Lung microvascular endothelial cell (primary cell): ENCODE measurements around the gene TUBA3C. TPM values are rescaled to one million over a fixed set of nuclear protein-coding genes. Genes with fewer than 3 reads are reported as not detected.
"Not testable (repeated sequence)": the region's sequence is repeated elsewhere in the genome, so short reads cannot be mapped to it uniquely, and the experiment has no call there.

Source experiments
- DNase-seq, 2 donors: peaks; one replicate each; pipeline versions ENCODE4 v3.0.0 to v3.0.0-alpha.2; 2010; ENCODE audit warnings: low read depth in 2 of 2
- total RNA-seq: library from RNA; depleted of rRNA; stranded (reverse); fragments of >200 nt; gene quantifications from 2 replicates; pipeline ENCODE4 v1.2.1, GENCODE V29; 2014

Gene TUBA3C
- total RNA-seq: not detected in 2 replicates

DNA sequence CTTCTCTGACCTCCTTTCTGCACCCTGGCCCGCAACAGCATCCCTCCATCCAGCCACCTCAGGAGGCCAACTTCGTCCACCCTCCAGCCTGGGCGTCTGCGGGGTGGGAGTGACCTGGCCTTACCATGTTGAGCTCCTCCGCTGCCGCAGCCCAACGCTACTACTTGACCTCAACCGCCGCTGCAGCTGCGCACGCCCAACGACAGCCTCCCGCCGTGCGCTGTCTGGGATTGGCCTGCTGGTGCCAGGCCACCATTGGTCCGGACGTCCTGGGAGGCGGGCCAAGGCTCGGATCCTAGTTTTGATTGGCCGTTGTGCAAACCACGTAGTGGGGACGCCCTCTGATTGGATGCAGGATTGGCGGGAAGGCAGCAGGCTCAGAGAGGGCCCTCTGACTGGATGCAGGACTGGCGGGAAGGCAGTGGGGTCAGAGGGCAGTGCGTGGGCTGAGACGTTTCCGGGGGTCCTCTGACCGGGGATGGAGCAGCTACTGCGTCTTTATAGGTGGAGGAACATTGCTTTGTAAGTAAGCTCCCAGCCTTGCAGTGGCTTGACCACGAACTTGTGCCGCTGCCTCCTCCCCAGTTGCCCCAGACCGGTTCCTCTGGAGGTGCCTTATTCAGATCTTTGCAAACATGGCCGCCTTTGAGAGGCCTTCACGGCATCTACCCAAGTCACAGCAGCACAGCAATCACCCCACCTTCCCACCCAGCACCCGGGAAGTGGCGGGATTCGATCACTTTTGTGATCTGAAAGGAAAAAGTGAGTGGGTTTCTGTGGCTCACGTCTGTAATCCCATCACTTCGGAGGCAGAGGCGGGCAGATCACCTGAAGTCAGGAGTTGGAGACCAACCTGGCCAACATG is at the start of gene TUBA3C:
TUBA3C (minus strand) TSS at position 204 of the 865 bp plus-strand sequence; CDS start at position 127, 77 bp downstream.
- DNase-seq: no peak

DNA sequence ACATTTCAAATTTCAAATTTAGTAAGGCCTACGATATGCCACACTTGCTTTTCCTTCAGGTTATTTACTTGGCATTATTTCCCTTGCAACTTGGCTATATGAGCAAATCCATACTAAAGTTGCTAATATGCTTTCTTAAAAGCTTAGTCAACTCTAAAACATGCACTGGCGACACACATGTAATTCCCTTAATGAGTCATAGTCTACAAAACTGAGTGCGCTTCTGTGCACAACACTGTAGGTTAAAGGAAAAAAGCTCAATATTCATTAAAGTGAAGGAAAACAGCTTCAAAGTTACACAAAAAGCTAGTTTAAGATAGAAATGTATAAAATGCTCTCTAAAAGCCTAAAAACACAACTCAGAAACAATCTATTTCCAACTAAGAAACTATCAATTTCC is 25.8 kb upstream of the TUBA3C start:
- not testable (repeated sequence) for DNase-seq

DNA sequence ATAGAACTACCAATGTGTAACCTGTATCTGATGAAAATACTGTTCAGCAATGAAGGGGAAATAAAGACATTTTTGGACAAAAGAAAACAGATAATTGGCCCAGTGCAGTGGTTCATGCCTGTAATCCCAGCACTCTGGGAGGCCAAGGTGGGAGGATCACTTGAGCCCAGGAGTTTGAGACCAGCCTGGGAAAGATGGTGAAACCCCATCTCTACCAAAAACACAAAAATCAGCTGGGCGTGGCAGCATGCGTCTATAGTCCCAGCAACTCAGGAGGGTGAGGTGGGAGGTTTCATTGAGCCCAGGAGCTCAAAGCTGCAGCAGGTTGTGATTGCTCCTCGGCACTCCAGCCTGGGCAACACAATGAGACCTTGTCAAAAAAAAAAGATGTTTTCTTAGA is 11.0 kb upstream of the TUBA3C start:
- not testable (repeated sequence) for DNase-seq

DNA sequence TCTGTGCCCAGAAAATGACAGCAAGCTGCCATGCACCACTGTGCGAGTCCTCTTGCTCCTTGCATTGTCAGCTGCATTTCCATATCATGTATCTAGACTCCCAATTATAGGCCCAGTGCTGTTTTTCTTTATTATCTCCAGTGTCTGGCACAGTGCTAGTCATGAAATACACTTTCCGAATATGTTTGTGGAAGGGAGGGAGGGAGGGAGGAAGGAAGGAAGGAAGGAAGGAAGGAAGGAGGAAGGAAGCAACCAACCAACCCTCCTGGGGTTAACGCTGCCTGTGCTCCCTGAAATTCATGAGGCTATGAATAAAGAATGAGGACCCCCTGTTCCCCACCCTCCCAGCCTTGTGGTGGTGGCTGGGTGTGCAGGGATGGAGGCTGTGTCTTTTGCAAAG is 8.3 kb upstream of the TUBA3C start:
- not testable (repeated sequence) for DNase-seq

DNA sequence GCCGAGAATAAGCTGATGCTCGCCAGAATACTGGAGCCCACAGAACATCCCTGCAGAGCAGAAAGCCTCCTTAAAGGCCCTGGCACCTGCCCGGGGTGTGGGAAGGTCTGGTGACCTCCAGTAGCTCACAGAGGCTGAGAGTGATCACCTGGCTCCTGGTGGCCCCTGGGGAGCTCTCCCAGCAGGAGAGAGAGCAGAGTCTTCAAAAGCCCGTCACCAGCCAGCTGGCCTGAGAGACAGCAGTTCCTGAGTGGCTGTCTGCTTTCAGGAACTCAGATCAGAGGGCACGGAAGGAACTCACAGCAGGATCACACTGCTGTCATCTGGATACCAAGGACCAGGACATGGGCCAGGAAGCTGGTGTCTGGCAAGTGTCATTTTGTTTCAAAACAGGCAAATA is 7.7 kb upstream of the TUBA3C start:
- not testable (repeated sequence) for DNase-seq

DNA sequence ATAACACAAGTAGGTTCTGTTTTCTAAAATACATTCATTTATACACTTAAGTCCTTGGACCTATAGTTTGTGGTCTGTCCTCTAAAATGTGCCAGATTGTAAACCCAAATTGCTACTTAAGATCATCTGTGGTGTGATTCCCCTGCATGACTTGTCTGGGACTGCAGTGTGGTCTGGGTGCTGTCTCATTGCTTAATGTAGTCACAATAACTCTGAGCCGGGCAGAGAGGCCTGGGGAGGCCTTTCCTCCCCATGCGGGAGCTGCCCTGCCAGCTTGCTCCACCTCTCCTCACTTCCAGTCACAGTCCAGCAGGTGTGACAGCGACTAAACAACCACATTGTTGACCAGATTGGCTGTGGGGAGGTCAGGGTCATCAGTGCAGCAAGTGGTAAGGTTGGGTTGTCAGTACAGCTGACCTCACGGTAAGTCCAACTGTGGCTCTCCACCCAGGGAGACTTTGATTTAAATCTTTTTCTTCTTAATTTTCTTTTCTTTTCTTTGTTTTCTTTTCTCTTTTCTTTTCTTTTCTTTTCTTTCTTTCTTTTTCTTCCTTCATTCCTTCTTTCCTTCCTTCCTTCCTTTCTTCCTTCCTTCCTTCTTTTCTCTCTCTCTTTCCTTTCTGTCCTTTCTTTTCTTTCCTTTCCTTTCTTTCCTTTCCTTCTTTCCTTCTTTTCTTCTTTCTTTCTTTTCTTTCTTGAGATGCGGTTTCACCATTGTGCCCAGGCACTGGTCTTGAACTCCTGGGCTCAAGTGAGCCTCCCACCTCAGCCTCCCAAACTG is 4.4 kb upstream of the TUBA3C start:
- DNase-seq: no peak

DNA sequence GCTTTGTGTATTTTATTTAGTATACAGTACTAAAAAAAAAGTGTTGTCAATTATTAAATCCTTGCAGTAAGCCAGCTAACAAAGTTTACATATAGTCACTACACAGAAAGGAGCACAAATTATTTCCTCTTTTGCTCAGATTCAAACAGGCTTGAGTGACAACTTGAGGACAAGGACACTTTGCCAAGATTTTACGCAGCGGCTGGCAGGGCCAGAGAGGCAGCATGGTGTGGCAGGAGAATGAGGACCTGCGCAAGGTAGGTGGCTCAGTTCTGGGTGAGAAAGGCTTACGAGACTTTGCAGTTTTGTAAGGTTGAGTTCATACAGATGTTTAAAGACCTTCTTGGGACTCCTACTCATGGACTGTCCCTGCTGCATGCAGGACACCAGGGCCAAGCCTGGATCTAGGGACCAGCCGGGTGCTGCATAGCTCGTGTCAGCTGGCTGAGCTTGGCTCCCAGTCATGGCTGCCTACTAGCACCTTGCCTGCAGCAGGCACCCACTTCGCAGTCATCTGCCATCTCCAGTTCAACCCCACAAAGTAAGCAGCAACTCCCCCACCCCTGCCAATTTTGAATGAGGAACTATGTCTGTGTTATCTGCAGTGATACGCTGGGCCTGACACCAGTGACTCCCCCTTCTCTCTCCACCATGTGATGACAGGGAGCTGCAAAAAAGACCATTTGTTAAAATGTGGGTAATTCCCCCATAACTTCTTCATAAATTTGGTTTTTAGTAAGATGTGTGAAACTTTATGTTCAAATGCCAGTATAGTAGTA is 3.7 kb upstream of the TUBA3C start:
- DNase-seq: no peak

DNA sequence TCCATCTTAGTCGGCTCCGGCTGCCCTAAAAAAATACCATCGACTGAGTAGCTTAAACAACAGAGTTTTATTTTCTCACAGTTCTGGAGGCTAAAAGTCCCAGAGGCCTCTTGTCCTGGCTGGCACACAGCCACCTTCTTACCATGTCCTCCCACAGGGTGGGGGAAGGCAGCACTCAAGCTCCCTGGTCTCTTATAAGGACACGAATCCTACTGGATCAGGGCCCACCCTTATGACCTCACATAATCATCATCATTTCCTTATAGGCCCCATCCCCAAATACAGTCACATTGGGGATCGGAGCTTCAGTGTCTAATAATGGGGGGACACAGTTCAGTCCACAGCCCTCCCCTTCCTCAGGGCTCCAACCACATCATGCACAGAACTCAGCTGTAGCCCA is 2.6 kb upstream of the TUBA3C start:
- no peak for DNase-seq

DNA sequence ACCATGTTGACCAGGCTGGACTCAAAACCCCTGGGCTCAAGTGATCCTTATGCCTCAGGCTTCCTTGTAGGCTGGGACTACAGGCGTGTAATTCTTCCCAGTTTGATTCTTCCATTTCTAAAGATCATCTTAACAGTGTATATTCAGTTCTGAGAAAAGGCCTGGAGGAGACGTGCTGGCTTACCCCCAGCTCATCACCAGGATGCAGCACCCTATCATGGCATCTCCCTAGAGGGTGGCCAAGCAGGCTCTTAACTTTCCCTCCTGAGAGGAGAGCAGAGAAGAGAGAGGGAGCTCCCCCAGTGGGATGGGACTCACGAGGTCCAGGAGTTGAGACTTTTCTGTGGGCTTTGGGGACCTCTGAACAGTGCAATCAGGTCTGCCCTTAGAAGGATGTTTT is 2.1 kb upstream of the TUBA3C start:
- no peak for DNase-seq

DNA sequence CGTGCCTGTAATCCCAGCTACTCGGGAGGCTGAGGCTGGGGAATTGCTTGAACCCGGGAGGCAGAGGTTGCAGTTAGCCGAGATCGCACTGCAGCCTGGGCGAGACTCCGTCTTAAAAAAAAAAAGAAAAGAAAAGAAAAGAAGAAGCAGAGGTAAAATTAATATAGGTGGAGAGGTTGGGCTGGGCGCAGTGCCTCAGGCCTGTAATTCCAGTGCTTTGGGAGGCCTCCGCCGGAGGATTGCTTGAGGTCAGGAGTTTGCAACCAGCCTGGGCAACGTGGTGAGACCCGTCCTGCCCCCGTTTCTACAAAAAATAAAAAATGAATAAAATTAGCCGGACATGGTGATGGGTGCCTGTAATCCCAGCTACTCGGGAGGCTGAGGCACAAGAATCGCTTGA is 912 bp upstream of the TUBA3C start:
- no peak for DNase-seq

DNA sequence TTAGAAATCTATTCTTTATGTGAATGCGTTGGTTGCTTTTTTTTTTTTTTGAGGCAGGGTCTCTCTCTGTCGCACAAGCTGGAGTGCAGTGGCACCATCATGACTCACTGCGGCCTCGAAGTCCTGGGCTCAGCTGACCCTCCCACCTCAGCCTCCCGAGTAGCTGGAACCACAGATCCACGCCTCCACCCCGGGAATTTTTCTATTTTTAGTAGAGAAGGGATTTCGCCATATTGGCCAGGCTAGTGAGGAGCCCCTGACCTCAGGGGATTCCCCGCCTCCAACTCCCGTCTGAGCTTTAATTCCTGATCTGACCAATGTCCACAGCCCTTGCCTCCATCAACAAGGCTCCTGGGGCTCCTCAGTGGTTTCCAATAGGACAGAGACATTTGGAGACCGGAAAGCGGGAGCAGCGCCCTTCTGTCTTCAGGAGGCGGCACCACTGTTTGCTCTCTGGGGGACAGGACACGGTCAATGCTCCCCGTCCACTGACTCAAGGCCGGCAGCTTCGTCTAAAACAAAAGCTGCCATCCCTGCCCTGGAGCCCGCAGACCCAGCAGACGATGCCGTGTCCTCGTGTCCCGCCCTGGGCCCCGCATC is 503 bp downstream of the TUBA3C start:
- DNase-seq: no peak

DNA sequence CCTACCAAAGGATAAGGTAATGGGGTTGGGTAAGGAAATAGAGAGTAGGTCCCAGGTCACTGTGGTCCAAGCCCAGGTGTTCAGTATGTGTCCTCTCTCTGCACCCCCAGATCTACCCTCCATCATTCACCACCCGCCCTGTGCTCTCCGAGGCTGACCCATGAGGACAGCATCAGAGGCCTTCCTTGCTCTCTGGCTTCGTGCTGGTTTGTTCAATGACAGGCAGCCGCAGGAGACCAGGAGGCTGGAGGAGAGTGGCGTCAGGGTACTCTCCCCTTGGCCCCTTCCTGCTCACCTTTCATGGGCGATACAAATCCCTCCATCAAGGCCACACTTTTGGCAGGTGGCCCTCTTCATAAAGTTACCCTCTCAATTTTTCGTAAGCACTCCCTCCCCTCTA is 1.7 kb downstream of the TUBA3C start:
- DNase-seq: no peak

DNA sequence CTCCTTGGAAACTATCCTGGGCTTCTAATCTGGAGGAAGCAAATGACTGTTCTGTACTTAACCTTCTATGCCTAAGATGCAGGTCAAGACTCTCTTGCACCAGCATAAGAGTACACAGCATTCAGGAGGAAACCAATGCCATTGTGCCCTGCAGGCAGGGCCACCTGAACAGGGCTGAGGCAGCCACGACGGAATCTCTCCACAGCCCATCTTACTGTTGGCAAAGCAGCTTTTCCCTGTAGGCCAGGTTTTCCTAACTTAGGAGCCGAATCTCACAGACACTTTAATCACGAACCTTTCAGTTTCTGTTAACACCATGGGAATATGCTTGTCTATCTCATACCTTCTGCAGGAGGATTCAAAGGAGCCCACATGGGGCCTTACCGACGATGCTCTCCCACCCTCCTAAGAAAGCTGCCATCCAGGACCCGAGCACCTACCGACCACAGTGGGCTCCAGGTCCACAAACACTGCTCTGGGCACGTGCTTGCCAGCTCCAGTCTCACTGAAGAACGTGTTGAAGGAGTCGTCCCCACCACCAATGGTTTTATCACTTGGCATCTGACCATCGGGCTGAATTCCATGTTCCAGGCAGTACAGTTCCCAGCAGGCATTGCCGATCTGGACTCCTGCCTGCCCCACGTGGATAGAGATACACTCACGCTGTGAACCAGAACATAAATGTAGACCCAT is 2.6 kb downstream of the TUBA3C start:
- no peak for DNase-seq

DNA sequence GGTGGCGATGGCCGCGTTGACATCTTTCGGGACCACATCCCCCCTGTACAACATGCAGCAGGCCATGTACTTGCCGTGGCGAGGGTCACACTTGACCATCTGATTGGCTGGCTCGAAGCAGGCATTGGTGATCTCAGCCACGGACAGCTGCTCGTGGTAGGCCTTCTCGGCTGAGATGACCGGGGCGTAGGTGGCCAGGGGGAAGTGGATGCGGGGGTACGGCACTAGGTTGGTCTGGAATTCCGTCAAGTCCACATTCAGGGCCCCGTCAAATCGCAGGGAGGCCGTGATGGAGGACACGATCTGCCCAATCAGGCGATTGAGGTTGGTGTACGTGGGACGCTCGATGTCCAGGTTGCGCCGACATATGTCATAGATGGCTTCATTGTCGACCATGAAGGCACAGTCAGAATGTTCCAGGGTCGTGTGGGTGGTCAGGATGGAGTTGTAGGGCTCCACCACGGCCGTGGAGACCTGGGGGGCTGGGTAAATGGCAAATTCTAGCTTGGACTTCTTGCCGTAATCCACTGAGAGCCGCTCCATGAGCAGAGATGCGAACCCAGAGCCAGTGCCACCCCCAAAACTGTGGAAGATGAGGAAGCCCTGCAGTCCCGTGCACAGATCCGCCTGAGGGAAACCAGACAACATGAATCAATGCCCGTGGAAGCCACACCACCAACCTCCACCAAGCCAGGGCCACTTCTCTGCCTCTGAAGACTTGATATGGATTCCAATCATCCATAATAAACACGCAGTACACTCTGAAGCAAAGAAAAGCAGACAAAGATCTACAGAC is 4.4 kb downstream of the TUBA3C start:
- DNase-seq: not testable (repeated sequence)

DNA sequence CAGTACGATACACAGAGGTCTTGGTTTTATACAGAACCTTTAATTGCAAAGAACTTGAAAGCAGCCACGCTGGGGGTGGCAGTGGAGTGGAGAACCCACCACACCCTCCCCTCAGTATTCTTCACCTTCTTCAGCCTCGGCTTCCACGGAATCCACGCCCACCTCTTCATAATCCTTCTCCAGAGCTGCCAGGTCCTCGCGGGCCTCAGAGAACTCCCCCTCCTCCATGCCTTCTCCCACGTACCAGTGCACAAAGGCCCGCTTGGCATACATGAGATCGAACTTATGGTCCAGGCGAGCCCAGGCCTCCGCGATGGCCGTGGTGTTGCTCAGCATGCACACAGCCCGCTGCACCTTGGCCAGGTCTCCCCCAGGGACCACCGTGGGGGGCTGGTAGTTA is 7.9 kb downstream of the TUBA3C start:
- DNase-seq: no peak

DNA sequence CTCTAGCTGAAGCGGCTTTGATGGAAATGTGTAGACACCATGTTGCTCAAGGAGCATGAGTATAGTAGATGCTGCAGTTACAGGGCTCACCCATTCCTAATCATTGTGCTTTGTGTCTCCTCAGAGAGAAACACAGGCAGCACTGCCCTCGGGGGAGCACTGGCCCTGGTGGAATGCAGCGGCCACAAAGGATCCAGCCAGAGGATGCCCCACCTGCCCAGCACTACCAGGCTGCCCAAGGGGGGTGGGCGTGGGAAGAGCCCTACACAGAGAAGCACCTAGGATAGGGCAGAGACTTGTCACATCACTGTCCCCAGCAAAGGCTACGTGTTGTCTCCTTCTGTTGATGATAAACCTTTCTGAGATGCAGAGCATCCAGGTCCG is 9.0 kb downstream of the TUBA3C start:
- DNase-seq: no peak

DNA sequence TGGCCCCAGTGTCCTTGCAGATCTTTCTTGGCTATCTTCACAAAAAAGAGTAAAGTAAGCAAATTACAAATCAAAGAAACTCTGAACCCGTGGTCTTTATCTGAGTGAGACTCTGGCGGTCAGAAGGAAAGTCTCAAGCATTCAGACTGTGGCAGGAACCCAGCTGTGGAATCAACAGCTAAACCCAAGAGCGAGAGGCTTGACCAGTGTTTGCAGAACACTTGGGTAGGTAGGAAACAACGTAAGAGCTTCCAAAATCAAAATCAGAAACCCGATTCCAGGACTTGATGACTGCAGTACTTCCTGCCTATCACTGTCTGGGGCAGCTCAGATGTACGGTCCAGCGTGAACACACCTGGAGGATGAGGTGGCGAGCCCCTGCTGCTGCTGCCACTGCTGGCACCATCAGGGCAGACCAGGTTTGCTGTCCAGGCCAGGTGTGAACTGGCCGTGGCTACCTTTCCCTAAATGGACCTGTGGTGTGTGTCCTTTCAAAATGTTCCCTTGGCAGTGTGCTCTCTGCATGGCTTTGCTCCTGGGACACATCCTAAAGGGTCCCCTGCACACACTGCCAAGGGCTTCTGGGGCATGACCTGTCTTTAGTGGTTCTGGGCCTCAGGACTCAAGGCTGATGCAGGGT is 9.5 kb downstream of the TUBA3C start:
- DNase-seq: no peak

DNA sequence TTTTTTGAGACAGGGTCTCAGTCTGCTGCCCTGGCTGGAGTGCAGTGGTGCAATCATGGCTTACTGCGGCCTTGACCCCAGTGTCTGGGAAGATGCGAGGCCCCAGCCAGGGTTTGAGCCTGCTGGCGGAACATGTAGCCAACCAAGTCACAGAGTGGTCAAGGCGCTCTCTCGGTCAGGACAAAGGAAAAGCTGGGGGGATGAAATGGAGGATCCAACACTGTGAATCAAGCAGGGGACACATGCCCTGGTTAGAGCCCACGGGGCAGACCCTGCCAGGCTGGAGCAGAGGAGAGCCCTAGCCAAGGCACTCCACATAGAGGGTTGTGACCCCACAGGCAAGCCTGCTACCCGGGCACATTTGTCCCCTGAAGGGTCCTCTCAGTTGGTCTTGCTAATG is 10.1 kb downstream of the TUBA3C start:
- DNase-seq: no peak

DNA sequence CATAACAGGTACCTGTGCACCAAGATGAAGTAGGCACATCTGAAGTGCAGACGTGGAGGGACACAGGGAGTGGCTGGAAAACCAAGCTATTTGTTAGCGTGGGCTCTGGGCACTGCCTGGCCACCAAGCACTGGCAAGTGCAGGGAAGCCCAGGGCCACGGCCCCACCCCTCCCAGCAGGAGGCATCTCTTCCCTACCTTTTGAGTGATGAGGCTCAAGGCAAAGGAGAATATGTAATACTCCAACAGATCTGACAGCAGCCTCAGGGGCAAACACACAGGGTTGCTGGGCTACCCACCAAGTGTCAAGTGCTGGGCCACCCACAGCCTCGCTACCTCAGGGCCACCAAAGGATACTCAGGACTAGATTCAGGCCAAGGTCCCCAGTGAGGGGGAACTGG is 11.6 kb downstream of the TUBA3C start:
- DNase-seq: no peak

DNA sequence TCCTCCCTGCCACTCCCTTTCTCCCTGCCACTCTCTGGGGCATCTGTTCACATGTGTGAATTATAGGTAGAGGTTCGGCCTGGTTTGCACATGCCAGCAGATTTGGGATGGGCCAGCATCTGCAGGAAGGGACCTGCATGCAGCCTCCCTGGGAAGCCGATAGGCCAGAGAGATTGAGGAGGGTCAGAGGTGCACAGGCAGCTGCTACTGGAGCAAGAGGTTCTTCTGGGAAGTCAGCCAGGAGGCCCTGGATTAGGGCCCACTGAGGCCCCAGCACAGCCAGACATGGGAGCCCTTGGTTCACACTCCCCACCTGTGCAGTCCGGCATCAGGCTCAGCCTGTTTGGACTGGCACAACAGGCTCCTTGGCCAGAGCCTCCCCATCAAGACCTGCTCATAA is 12.1 kb downstream of the TUBA3C start:
- no peak for DNase-seq
